Measurements from ENCODE around the gene MCRS1. TPM values are rescaled to one million over a fixed set of nuclear protein-coding genes. Genes with fewer than 3 reads are reported as not detected.

The MCRS1 gene
- total and polyA plus RNA-seq, 4 donors, result 29.4 to 78.9 (median 67.5) TPM

DNA sequence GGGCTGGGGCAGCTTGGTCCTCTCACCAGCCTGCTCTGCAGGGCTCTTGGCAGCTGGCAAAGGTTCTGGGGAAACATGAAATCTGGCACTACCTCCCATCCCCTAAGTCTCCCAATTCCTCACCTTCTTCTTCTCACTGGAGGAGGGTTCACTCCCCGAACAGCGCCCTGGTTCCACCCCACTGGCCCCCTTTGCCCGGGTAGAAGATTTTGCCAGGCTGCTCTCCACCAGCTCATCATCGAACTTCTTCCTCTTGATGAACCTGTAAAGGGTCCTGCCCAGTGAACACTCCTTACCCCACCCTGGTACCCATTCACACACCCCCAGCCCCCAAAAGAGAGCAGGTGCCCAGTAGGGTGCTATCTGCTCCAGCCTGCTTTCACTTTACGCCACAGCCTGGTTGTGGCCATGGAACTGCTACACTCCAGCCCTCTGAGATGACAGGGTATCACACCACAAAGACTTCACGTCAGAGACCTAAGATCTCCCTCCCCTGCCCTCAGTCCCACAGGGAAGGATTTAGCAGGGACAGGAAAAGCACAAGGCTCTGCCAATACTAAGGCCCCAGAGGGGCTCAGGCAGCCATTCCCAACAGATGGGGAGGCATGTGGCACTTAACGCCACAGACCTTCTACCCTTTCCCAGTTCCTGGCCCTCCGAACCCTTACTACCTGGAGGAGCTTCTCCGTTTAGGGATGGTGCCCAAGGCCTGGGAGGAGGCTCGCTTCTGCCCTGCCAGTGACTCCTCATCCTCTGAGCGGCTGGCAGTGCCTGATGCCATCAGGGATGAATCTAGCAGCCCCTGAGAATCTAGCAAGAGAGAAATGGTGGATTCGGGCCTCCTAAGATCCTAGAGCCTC lies 2.3 kb downstream of the MCRS1 start:
- Histone ChIP-seq H3K9me3 (ENCODE audit: control insufficient read depth, insufficient read depth, low read length) (no peaks in the 10 kb centered on the region), H3K4me3 (ENCODE audit: low read depth, low read length) (no peak overlapping the region), H3K36me3 (ENCODE audit: control insufficient read depth, insufficient read depth, low read length) (peaks cover 58% of the 10 kb centered on the region), H3K27me3 (ENCODE audit: control insufficient read depth, insufficient read depth, low read length) (no peaks in the 10 kb centered on the region), H3K4me1 (ENCODE audit: control insufficient read depth, insufficient read depth, low read length) (peaks cover 20% of the 10 kb centered on the region), H3K27ac (ENCODE audit: low read depth, low read length) (no peak overlapping the region)
- no peak for DNase-seq (ENCODE audit: low read depth in 4 of 6, low spot score in 6 of 6)
- WGBS (ENCODE audit: insufficient coverage), result 94% methylated on average over 12 of the region's 12 CpGs

DNA sequence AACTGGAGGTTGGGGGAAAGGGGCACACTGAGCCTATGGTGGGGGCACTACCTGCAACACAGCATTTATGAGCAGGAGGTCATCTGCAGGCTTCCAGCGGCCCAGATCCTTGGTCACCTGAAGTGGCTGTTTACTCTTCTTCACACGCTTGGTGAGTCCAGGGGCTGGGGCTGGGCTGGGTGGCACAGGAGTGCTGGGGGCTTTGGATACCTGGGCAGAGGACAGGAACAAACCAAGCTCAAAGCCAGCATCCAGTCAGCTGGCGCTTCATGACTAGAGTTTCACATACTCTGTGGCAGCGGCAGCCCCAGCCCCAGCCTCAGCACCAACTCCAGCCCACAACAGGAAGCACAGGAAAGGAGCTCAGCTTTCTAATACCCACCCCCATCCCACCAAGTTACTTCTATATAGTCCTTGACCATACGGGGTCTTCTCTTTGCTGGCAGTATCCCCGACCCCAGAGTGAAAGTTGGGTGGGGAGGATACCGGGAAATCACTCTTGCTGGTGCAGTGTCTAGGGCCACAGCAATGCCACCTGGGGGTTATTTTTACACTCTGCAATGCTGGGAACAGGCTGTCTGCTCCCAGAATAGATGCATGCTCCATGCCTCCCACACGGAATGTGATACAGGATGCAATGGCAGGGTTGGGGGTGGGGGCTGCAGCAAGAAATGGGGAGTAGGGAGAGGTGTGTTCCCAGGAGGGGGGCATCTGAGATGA lies 3.1 kb downstream of the MCRS1 start:
- Histone ChIP-seq H3K4me1 (ENCODE audit: control insufficient read depth, insufficient read depth, low read length) (peaks cover 20% of the 10 kb centered on the region), H3K27me3 (ENCODE audit: control insufficient read depth, insufficient read depth, low read length) (no peaks in the 10 kb centered on the region), H3K36me3 (ENCODE audit: control insufficient read depth, insufficient read depth, low read length) (peaks cover 66% of the 10 kb centered on the region), H3K9me3 (ENCODE audit: control insufficient read depth, insufficient read depth, low read length) (no peaks in the 10 kb centered on the region), H3K27ac (ENCODE audit: low read depth, low read length) (no peak overlapping the region), H3K4me3 (ENCODE audit: low read depth, low read length) (no peak overlapping the region)
- DNase-seq (ENCODE audit: low read depth in 4 of 6, low spot score in 6 of 6), result no peak
- 98% methylated on average over 7 of the region's 8 CpGs for WGBS (ENCODE audit: insufficient coverage)

DNA sequence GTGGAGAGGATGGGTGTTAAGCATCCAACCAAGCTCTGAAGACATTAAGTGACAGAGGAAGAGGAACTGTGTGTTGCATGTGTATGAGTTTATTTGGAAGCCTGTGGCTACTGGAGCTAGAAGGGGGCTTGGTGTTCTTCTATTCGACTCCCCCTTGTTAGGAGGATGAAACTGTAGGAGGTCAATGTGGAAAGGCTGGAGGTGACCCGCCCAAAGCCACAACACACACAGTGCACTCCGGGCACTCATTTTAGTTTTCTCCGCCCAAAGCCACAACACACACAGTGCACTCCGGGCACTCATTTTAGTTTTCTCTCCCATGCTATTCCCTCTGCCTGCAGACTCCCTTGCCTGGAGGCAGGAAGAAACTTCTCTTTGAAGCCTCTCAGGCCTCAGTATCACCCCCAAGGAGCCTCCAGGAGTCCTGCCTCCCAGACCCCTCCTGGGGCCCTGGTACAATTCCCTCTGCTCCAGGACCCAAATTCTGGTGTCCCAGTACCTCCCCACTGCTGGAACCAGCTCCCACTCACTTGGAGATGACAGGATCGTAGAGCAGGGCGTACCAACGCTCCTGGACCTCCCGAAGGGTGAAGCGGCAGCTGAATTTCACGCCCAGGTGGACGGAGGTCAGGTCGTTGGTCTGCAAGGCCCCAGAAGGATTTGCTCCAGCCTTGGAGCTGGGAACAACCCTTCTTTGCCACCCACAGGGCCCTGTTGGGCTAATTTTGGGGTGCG lies 3.8 kb downstream of the MCRS1 start:
- DNase-seq (ENCODE audit: low read depth in 4 of 6, low spot score in 6 of 6), result no peak
- over 99% methylated on average over 11 of the region's 14 CpGs for WGBS (ENCODE audit: insufficient coverage)
- peaks cover 17% of the 10 kb centered on the region for H3K4me1 ChIP-seq (ENCODE audit: control insufficient read depth, insufficient read depth, low read length)
- no peaks in the 10 kb centered on the region for H3K9me3 ChIP-seq (ENCODE audit: control insufficient read depth, insufficient read depth, low read length)
- peaks cover 73% of the 10 kb centered on the region for H3K36me3 ChIP-seq (ENCODE audit: control insufficient read depth, insufficient read depth, low read length)
- no peak overlapping the region for H3K4me3 ChIP-seq (ENCODE audit: low read depth, low read length)
- no peak overlapping the region for H3K27ac ChIP-seq (ENCODE audit: low read depth, low read length)
- H3K27me3 ChIP-seq (ENCODE audit: control insufficient read depth, insufficient read depth, low read length), result no peaks in the 10 kb centered on the region

DNA sequence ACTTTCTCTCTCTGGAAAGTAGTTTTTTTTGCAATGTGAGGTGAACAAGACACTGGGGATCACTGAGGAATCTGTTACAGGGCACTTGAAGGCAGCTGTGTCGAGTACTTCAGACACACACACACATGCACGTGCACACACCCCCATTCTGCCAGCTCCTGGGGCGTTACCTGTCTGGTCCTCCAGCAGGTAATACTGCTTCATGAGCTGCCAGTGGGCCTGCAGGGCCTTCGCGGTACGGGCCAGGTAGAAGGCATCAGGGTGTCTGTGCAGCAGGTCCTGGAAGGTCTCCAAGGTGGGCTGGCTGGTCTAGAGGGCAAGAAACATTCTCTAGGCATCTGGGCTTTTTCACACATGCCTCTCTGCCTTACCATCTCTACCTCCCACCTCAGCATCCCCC lies 5.1 kb downstream of the MCRS1 start:
- Histone ChIP-seq H3K27ac (ENCODE audit: low read depth, low read length) (no peak overlapping the region), H3K4me1 (ENCODE audit: control insufficient read depth, insufficient read depth, low read length) (peaks cover 15% of the 10 kb centered on the region), H3K9me3 (ENCODE audit: control insufficient read depth, insufficient read depth, low read length) (no peaks in the 10 kb centered on the region), H3K4me3 (ENCODE audit: low read depth, low read length) (no peak overlapping the region), H3K36me3 (ENCODE audit: control insufficient read depth, insufficient read depth, low read length) (peaks cover 86% of the 10 kb centered on the region), H3K27me3 (ENCODE audit: control insufficient read depth, insufficient read depth, low read length) (no peaks in the 10 kb centered on the region)
- no peak for DNase-seq (ENCODE audit: low read depth in 4 of 6, low spot score in 6 of 6)
- 100% methylated on average over 6 of the region's 6 CpGs for WGBS (ENCODE audit: insufficient coverage)

DNA sequence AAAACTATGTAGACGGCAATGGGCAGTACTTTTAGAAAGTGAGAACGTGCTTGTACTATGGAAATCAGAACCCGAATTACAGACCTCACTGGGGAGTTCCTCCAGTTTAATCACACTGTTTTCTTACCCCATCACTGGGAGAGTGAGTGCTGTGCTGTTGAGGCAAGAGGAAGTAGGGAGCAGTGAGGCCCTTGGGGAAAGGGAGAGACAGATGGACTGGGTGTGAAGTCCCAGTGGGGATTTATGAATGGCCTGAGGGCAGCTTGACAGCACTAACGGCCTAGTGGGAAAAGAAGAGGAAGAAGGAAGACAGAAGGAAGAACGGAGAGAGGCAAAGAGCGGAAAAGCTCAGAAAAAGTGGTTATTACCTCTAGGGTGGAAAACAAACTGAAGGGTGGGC lies 5.7 kb downstream of the MCRS1 start:
- WGBS (ENCODE audit: insufficient coverage), result 83% methylated on average over 3 of the region's 6 CpGs

DNA sequence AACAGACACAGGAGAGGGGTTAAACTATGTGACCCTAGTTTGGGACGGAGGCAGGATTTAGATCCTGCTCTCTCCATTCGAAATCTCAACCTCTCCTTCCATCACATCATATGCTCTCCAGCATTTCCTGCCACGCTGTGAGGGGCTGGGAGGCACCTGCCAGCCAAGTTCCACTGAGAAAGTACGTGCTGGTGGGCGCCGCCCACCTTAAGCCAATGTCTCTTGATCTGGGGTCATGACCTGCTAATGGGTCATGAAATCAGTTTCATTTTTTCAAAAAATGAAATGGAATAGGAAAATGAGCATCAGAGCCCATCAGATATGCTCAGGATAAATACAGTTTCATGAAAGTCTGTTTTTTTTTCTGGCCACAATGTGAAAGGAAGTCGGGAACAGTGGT lies 7.2 kb downstream of the MCRS1 start:
- WGBS (ENCODE audit: insufficient coverage), result 93% methylated on average over 7 of the region's 7 CpGs
- no peaks in the 10 kb centered on the region for H3K27me3 ChIP-seq (ENCODE audit: control insufficient read depth, insufficient read depth, low read length)
- H3K4me1 ChIP-seq (ENCODE audit: control insufficient read depth, insufficient read depth, low read length), result no peaks in the 10 kb centered on the region
- no peak overlapping the region for H3K4me3 ChIP-seq (ENCODE audit: low read depth, low read length)
- no peak for DNase-seq (ENCODE audit: low read depth in 4 of 6, low spot score in 6 of 6)
- H3K9me3 ChIP-seq (ENCODE audit: control insufficient read depth, insufficient read depth, low read length), result no peaks in the 10 kb centered on the region
- H3K27ac ChIP-seq (ENCODE audit: low read depth, low read length), result no peak overlapping the region
- H3K36me3 ChIP-seq (ENCODE audit: control insufficient read depth, insufficient read depth, low read length), result peaks cover 96% of the 10 kb centered on the region

More for the DNA sequence above, 5.7 kb downstream of the MCRS1 start:
- H3K4me3 ChIP-seq (ENCODE audit: low read depth, low read length), result no peak overlapping the region
- no peaks in the 10 kb centered on the region for H3K9me3 ChIP-seq (ENCODE audit: control insufficient read depth, insufficient read depth, low read length)
- H3K4me1 ChIP-seq (ENCODE audit: control insufficient read depth, insufficient read depth, low read length), result peaks cover 11% of the 10 kb centered on the region
- no peaks in the 10 kb centered on the region for H3K27me3 ChIP-seq (ENCODE audit: control insufficient read depth, insufficient read depth, low read length)
- peaks cover 92% of the 10 kb centered on the region for H3K36me3 ChIP-seq (ENCODE audit: control insufficient read depth, insufficient read depth, low read length)
- H3K27ac ChIP-seq (ENCODE audit: low read depth, low read length), result no peak overlapping the region
- DNase-seq (ENCODE audit: low read depth in 4 of 6, low spot score in 6 of 6), result no peak

DNA sequence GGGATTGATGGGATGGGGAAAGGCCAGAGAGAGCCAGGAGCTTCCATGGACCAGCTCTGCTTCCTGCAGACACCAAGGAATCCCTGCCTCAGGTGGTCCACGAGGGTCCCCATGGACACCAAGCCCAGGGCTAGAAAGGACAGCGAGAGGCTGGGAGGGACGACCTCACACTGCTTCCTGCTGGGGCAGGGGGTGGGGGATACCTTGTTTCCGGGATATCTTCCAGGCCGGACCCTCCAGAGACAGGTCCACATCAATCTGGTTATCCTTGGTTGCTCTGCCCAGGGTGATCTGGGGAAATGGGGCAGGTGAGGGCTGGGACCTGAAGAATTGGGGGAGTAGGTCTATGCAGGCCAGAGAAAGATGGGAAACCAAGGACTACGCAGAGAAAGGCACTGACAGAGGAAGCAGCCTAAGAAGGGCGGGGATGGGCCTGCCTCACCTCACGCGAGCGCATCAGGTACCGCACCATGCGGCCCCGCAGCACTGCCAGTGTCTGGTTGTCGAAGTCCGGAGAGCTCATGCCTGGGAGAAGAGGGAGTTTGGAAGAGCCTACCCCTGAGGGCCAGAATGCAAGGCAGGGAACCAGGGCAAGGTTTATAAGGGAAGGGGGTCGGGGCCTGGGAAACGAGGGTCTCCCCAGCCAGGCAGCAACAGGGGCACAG lies 8.8 kb downstream of the MCRS1 start:
- no peaks in the 10 kb centered on the region for H3K27me3 ChIP-seq (ENCODE audit: control insufficient read depth, insufficient read depth, low read length)
- DNase-seq (ENCODE audit: low read depth in 4 of 6, low spot score in 6 of 6), result no peak
- no peak overlapping the region for H3K27ac ChIP-seq (ENCODE audit: low read depth, low read length)
- H3K36me3 ChIP-seq (ENCODE audit: control insufficient read depth, insufficient read depth, low read length), result peaks cover 89% of the 10 kb centered on the region
- WGBS (ENCODE audit: insufficient coverage), result 94% methylated on average over 17 of the region's 17 CpGs
- H3K4me3 ChIP-seq (ENCODE audit: low read depth, low read length), result no peak overlapping the region
- no peaks in the 10 kb centered on the region for H3K9me3 ChIP-seq (ENCODE audit: control insufficient read depth, insufficient read depth, low read length)
- no peaks in the 10 kb centered on the region for H3K4me1 ChIP-seq (ENCODE audit: control insufficient read depth, insufficient read depth, low read length)

DNA sequence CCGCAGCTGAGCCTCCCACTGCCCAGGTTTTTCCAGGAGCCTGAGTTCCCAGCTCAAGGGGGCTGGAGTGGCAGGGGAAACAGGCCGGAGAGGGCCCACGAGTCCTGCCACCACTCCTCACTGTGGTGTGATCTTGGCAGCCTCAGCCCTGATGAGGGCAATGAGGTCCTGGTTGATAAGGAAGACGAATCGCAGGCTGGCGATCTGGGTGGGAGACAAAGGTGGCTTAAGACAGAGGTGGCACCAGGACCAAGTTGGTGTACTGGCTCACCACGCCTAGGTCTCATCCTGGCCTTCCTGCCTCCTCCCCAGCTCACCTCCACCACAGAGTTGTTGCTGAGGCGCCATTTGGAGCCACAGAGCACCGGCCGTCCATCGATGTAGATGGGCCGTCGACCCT lies 9.4 kb downstream of the MCRS1 start:
- no peaks in the 10 kb centered on the region for H3K27me3 ChIP-seq (ENCODE audit: control insufficient read depth, insufficient read depth, low read length)
- DNase-seq (ENCODE audit: low read depth in 4 of 6, low spot score in 6 of 6), result no peak
- no peaks in the 10 kb centered on the region for H3K9me3 ChIP-seq (ENCODE audit: control insufficient read depth, insufficient read depth, low read length)
- no peaks in the 10 kb centered on the region for H3K4me1 ChIP-seq (ENCODE audit: control insufficient read depth, insufficient read depth, low read length)
- no peak overlapping the region for H3K4me3 ChIP-seq (ENCODE audit: low read depth, low read length)
- WGBS (ENCODE audit: insufficient coverage), result 97% methylated on average over 11 of the region's 13 CpGs
- H3K27ac ChIP-seq (ENCODE audit: low read depth, low read length), result no peak overlapping the region
- peaks cover 84% of the 10 kb centered on the region for H3K36me3 ChIP-seq (ENCODE audit: control insufficient read depth, insufficient read depth, low read length)

DNA sequence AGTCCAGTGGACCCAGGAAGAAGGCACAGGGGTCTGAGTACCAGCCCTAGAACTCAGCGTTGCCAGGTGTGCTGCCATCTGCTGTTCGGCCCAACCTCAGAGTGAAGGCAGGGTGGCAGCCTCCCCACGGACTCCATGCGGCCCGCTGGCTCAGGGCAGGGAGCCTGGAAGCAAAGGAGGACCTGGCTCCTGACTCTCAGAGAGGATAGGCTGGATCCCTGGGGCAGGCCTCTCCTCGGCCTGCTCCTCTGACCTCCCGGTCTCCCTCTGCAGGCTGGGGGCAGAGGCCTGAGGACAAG lies 10.1 kb downstream of the MCRS1 start:
- Histone ChIP-seq H3K9me3 (ENCODE audit: control insufficient read depth, insufficient read depth, low read length) (no peaks in the 10 kb centered on the region), H3K4me3 (ENCODE audit: low read depth, low read length) (no peak overlapping the region), H3K4me1 (ENCODE audit: control insufficient read depth, insufficient read depth, low read length) (no peaks in the 10 kb centered on the region), H3K27me3 (ENCODE audit: control insufficient read depth, insufficient read depth, low read length) (no peaks in the 10 kb centered on the region), H3K27ac (ENCODE audit: low read depth, low read length) (no peak overlapping the region), H3K36me3 (ENCODE audit: control insufficient read depth, insufficient read depth, low read length) (peaks cover 77% of the 10 kb centered on the region)
- 77% methylated on average over 7 of the region's 7 CpGs for WGBS (ENCODE audit: insufficient coverage)
- DNase-seq (ENCODE audit: low read depth in 4 of 6, low spot score in 6 of 6), result no peak
